Calu3 (cell line): ENCODE data around the gene IL5. TPM values are rescaled to one million over a fixed set of nuclear protein-coding genes. Genes with fewer than 3 reads are reported as not detected.
"Not testable (repeated sequence)": the region's sequence is repeated elsewhere in the genome, so short reads cannot be mapped to it uniquely, and the experiment has no call there.

ENCODE experiments used
- BruUV-seq: library from RNA; stranded (reverse); fragments of 400-500 nt; replicated peaks from 2 replicates; lab custom pipeline; 2021; lab: Mats Ljungman, UMichigan
- CTCF ChIA-PET: fragments of 300-600 bp; sonication (Branson Sonifier 250); formaldehyde crosslinking; loops from one replicate; lab custom pipeline; 2022; ENCODE audit warnings: antibody characterized with exemption; lab: Charles Lee
- DNase-seq: peaks from one replicate; pipeline ENCODE4 v3.0.0; 2022
- H3K27ac Mint-ChIP-seq: one replicate; pipeline ENCODE4 v1.8.0; 2022; ENCODE audit warnings: mixed read lengths; ENCODE audit not compliant: unreplicated experiment
- H3K27me3 Mint-ChIP-seq: one replicate; pipeline ENCODE4 v1.8.0; 2022; ENCODE audit warnings: mixed read lengths; ENCODE audit not compliant: unreplicated experiment
- H3K36me3 Mint-ChIP-seq: one replicate; pipeline ENCODE4 v1.8.0; 2022; ENCODE audit warnings: mild to moderate bottlenecking, moderate library complexity, mixed read lengths; ENCODE audit not compliant: insufficient read depth, unreplicated experiment
- H3K4me1 Mint-ChIP-seq: one replicate; pipeline ENCODE4 v1.8.0; 2022; ENCODE audit warnings: mild to moderate bottlenecking, low read depth, mixed read lengths; ENCODE audit not compliant: unreplicated experiment
- H3K4me3 Mint-ChIP-seq: one replicate; pipeline ENCODE4 v1.8.0; 2022; ENCODE audit warnings: mild to moderate bottlenecking, low read depth, moderate library complexity, mixed read lengths; ENCODE audit not compliant: unreplicated experiment
- H3K9me3 Mint-ChIP-seq: one replicate; pipeline ENCODE4 v1.8.0; 2022; ENCODE audit warnings: low read depth, mixed read lengths; ENCODE audit not compliant: unreplicated experiment
- intact Hi-C: fragments of 100-400 bp; cut with micrococcal nuclease; formaldehyde crosslinking; loops from one replicate; pipeline ENCODE4 v1.10.0; 2022; ENCODE audit not compliant: unreplicated experiment
- total RNA-seq: library from RNA; stranded (reverse); gene quantifications from 2 replicates; pipeline ENCODE4 v1.2.3, GENCODE V29; 2022
- TF ChIP-seq, protein P1 (sequence below): fragments of 200-600 bp; IDR thresholded peaks from one replicate; pipeline ENCODE4 v1.8.0; 2022; ENCODE audit warnings: antibody characterized with exemption; ENCODE audit not compliant: unreplicated experiment

The IL5 gene
- total RNA-seq, 1 experiment from 2014 or later, result not detected

DNA sequence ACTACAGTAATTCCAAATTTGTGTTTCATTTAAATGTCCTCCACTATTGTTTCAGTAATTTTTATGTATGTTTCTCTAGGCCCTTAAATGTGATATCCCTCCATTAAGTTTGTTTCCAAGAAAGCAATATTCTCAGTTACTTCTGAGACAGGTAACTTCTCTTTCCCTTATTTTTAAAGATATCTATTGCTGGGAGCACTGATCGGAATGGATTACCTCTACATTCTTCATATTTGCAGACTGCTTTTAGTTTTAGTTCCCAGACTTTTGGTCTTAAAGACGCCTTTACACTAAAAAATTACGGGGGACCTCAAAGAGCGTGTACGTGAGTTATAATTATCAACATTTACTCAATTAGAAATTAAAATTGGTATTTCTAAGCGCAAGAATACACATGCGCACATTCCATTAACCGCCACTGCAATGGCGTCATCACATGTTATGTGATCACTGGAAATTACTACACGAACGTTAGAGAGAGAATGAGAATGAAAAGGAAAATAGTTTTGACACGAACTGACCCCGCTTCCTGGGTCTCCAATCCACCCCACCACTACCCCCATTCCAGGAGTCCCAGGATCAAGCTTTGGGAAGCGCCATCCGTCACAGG, 12.9 kb upstream of the IL5 start:
- H3K9me3 Mint-ChIP-seq, result no peaks in the 10 kb centered on the region
- peaks cover 16% of the 10 kb centered on the region for H3K4me1 Mint-ChIP-seq
- TF ChIP-seq, protein P1, sequence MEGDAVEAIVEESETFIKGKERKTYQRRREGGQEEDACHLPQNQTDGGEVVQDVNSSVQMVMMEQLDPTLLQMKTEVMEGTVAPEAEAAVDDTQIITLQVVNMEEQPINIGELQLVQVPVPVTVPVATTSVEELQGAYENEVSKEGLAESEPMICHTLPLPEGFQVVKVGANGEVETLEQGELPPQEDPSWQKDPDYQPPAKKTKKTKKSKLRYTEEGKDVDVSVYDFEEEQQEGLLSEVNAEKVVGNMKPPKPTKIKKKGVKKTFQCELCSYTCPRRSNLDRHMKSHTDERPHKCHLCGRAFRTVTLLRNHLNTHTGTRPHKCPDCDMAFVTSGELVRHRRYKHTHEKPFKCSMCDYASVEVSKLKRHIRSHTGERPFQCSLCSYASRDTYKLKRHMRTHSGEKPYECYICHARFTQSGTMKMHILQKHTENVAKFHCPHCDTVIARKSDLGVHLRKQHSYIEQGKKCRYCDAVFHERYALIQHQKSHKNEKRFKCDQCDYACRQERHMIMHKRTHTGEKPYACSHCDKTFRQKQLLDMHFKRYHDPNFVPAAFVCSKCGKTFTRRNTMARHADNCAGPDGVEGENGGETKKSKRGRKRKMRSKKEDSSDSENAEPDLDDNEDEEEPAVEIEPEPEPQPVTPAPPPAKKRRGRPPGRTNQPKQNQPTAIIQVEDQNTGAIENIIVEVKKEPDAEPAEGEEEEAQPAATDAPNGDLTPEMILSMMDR, result no peak
- H3K4me3 Mint-ChIP-seq, result peak overlapping the region; percentile 80
- no peak for DNase-seq
- CTCF ChIA-PET, result interaction anchor here (0.6 to 1.3 kb wide), 5 partner anchors 21 to 262 kb away, joined by 3 to 4 read pairs (median 3); partner anchors contain the start of gene SLC22A4
- peaks cover 21% of the 10 kb centered on the region for H3K36me3 Mint-ChIP-seq
- no peaks in the 10 kb centered on the region for H3K27me3 Mint-ChIP-seq
- TSS peak; percentile 91 for BruUV-seq
- intact Hi-C loops, result no loop called here
- peak overlapping the region; percentile 61 for H3K27ac Mint-ChIP-seq

DNA sequence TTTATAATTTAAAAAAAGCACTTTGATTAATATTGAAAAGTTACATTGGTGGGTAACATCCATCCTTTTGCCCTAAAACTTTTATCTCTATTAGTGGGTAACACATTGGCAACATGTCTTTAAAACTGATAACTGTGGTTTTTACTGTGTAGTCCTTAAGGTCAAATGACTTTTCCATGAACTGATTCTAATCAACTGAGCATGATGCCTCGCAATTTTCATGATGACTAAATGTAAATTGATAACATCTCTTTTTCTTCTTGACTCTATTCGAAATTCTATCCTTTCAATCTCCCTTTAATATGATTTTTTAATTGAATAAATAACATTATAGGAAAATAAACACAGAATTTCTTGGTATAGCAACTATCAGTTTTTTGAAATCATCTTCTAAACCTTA, 6.3 kb upstream of the IL5 start:
- no peak for DNase-seq

DNA sequence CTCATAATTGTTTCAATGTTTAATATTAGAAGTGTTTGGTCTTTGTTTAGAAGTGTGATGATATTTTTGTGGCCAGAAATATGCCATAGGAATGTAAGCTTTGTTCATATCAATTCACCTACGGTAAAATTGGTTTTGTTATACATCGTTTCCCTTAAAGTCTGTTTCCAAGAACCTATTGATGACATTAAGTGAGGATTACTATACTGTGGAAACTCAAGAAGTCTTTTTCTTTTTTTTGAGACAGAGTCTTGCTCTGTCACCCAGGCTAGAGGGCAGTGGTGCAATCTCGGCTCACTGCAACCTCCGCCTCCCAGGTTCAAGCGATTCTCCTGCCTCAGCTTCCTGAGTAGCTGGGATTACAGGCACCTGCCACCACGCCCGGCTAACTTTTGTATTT, 5.5 kb upstream of the IL5 start:
- H3K4me1 Mint-ChIP-seq, intact Hi-C loops, CTCF ChIA-PET: not testable (repeated sequence)

More for the DNA sequence above, 6.3 kb upstream of the IL5 start:
- H3K36me3 Mint-ChIP-seq, result no peaks in the 10 kb centered on the region
- CTCF ChIA-PET, result no interaction called here
- no peaks in the 10 kb centered on the region for H3K9me3 Mint-ChIP-seq
- H3K27me3 Mint-ChIP-seq, result no peaks in the 10 kb centered on the region
- BruUV-seq, result no TSS peak
- TF ChIP-seq, protein P1, result no peak
- H3K4me3 Mint-ChIP-seq, result no peak overlapping the region
- H3K27ac Mint-ChIP-seq, result no peak overlapping the region
- intact Hi-C loops, result no loop called here
- no peaks in the 10 kb centered on the region for H3K4me1 Mint-ChIP-seq

DNA sequence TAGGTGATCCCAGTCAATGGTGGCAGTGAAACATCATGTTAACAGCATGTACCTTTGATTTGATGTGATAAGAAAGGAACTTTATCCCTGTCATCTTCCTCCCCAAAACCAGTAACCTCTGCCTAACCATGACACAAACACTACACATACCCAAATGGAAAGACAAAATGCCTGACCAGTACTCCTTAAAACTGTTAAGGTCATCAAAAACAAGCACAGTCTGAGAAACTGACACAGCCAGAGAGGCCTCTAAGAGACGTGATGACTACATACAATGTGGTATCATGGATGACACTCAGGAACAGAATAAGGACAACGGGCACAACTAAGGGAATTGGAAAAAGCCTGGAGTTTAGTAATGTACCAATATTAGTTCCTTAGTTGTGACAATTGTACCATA, 3.9 kb upstream of the IL5 start:
- no TSS peak for BruUV-seq
- Mint-ChIP-seq H3K36me3 (no peaks in the 10 kb centered on the region), H3K4me3 (no peak overlapping the region), H3K4me1 (no peaks in the 10 kb centered on the region), H3K9me3 (no peaks in the 10 kb centered on the region), H3K27ac (no peak overlapping the region), H3K27me3 (no peaks in the 10 kb centered on the region)
- intact Hi-C loops, result no loop called here
- TF ChIP-seq, protein P1, result no peak
- CTCF ChIA-PET, result no interaction called here
- DNase-seq, result no peak

More for the DNA sequence above, 5.5 kb upstream of the IL5 start:
- DNase-seq, H3K27me3 Mint-ChIP-seq, H3K4me3 Mint-ChIP-seq, H3K36me3 Mint-ChIP-seq, H3K27ac Mint-ChIP-seq, H3K9me3 Mint-ChIP-seq, BruUV-seq: not testable (repeated sequence)

DNA sequence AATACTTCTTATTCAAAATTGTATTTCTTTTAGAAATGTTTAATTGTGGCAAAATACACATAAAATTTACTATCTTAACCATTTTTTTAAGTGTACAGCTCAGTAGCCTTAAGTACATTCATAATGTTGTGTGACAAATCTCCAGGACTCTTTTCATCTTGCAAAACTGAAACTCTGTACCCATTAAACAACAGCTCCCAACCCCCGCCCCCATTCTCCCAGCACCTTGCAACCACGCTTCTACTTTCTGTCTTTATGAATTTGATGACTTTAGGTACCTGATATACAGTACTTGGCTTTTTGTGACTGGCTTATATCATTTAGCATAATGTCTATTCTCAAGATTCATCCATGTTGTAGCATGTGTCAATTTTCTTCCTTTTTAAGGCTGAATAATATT, 2.8 kb upstream of the IL5 start:
- Mint-ChIP-seq H3K27me3 (no peaks in the 10 kb centered on the region), H3K9me3 (no peaks in the 10 kb centered on the region), H3K36me3 (no peaks in the 10 kb centered on the region), H3K27ac (no peak overlapping the region), H3K4me3 (no peak overlapping the region), H3K4me1 (no peaks in the 10 kb centered on the region)
- DNase-seq, result no peak
- intact Hi-C loops, result no loop called here
- no TSS peak for BruUV-seq
- CTCF ChIA-PET, result no interaction called here
- TF ChIP-seq, protein P1, result no peak
